Breast epithelium (tissue), 4 donors: ENCODE measurements around the gene KRT4. TPM values are rescaled to one million over a fixed set of nuclear protein-coding genes. Genes with fewer than 3 reads are reported as not detected.

Experiments used
- DNase-seq, 2 donors: peaks; one replicate each; pipeline ENCODE4 v3.0.0-alpha.2; 2019; ENCODE audit warnings: low spot score in 2 of 2
- H3K27ac ChIP-seq, 2 donors: fragments of 200-600 bp; sonication (generic) in 1 of 2; one replicate each; pipeline ENCODE4 v1.5.1; 2016 to 2019; ENCODE audit warnings: mild to moderate bottlenecking in 1 of 2
- H3K27me3 ChIP-seq, 2 donors: fragments of 200-600 bp; sonication (generic) in 1 of 2; one replicate each; pipeline versions ENCODE4 v1.5.1 to v1.6.0; 2017 to 2019; ENCODE audit warnings: control low read depth in 1 of 2, mild to moderate bottlenecking in 1 of 2
- H3K36me3 ChIP-seq: fragments of 200-600 bp; one replicate; pipeline ENCODE4 v1.5.1; 2019
- H3K4me1 ChIP-seq, 2 donors: fragments of 200-600 bp; sonication (generic); one replicate each; pipeline ENCODE4 v1.5.1; 2016 to 2019; ENCODE audit warnings: control low read depth in 1 of 2
- H3K4me3 ChIP-seq, 3 donors: fragments of 200-600 bp; sonication (generic); 1 replicate in 2 of 3; 2 replicates in 1 of 3; pipeline ENCODE4 v1.5.1; 2016 to 2019; ENCODE audit warnings: mild to moderate bottlenecking in 3 of 3, moderate library complexity in 2 of 3
- H3K9me3 ChIP-seq, 2 donors: fragments of 200-600 bp; sonication (generic) in 1 of 2; one replicate each; pipeline ENCODE4 v1.5.1; 2016 to 2019; ENCODE audit warnings: control low read depth in 1 of 2
- POLR2A ChIP-seq: fragments of 450-650 bp; IDR thresholded peaks from one replicate; pipeline ENCODE4 v1.6.1; 2016; ENCODE audit warnings: antibody characterized with exemption, mild to moderate bottlenecking, moderate library complexity
- POLR2AphosphoS5 ChIP-seq, 3 donors: sonication (generic); formaldehyde crosslinking; IDR thresholded peaks; one replicate each; pipeline ENCODE4 v1.6.1; 2017; ENCODE audit warnings: antibody characterized with exemption in 3 of 3
- intact Hi-C: fragments of 100-400 bp; cut with DNase I; formaldehyde crosslinking; loops from one replicate; pipeline ENCODE4 v1.15.1; 2023; ENCODE audit warnings: low total_unique reads
- total RNA-seq, 3 donors: library from RNA; depleted of rRNA; stranded (reverse); fragments of >200 nt; gene quantifications; one replicate each; pipeline ENCODE4 v1.1.0, GENCODE V29; 2016
- TF ChIP-seq, protein P1 (sequence below), 3 donors: fragments of 450-650 bp; IDR thresholded peaks; one replicate each; pipeline ENCODE4 v1.5.1; 2016 to 2017; ENCODE audit warnings: antibody characterized with exemption in 3 of 3, mild to moderate bottlenecking in 3 of 3, moderate library complexity in 3 of 3

KRT4 gene
- under 1 TPM in 1 of 3 donors, not detected in 2; 0.33 TPM for total RNA-seq

GRCh38 chr12:52813885-52814709 lies at the start of gene KRT4:
Gene KRT4 (minus strand): TSS chr12:52814116. CDS start chr12:52814058, 58 bp downstream.
- TF ChIP-seq, protein P1, sequence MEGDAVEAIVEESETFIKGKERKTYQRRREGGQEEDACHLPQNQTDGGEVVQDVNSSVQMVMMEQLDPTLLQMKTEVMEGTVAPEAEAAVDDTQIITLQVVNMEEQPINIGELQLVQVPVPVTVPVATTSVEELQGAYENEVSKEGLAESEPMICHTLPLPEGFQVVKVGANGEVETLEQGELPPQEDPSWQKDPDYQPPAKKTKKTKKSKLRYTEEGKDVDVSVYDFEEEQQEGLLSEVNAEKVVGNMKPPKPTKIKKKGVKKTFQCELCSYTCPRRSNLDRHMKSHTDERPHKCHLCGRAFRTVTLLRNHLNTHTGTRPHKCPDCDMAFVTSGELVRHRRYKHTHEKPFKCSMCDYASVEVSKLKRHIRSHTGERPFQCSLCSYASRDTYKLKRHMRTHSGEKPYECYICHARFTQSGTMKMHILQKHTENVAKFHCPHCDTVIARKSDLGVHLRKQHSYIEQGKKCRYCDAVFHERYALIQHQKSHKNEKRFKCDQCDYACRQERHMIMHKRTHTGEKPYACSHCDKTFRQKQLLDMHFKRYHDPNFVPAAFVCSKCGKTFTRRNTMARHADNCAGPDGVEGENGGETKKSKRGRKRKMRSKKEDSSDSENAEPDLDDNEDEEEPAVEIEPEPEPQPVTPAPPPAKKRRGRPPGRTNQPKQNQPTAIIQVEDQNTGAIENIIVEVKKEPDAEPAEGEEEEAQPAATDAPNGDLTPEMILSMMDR (IDR thresholded peaks at IDR 0.05), result no peak
- TF ChIP-seq POLR2A, result no peak
- no peak for TF ChIP-seq POLR2AphosphoS5 (IDR thresholded peaks at IDR 0.05)
- no peak within 1 kb of the TSS for H3K4me3 ChIP-seq
- no peaks in the 10 kb centered on the region for H3K36me3 ChIP-seq
- H3K27ac ChIP-seq, result no peak within 1 kb of the TSS
- no peaks in the 10 kb centered on the region for H3K9me3 ChIP-seq
- peaks cover 0 to 4% of the 10 kb centered on the region in 2 donors for H3K27me3 ChIP-seq
- no peaks in the 10 kb centered on the region for H3K4me1 ChIP-seq
- DNase-seq, result no peak
- intact Hi-C loops, result no loop called here

DNA sequence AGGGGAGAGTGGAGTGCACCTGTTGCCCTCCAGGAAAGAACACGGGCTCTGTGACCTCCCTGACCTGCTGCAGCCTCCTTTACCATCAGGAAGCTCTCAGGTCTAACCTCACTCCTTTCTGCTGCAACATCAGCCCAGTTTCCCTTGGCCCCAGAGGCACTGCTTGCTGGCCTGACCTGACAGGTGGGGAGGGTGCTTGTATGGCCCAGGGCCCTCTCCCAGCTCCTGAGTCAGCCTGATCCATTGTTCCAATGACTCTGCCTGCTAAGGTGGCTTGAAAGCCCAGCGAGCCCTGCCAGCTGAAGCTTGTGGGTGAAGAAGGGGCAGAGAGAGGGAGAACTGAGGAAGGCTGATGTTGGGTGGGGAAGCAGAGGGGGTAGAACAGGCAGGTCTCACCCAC lies 48.1 kb upstream of the KRT4 start:
- Histone ChIP-seq H3K36me3 (no peaks in the 10 kb centered on the region), H3K9me3 (no peaks in the 10 kb centered on the region), H3K4me1 (no peaks in the 10 kb centered on the region), H3K4me3 (no peak overlapping the region), H3K27me3 (no peaks in the 10 kb centered on the region), H3K27ac (no peak overlapping the region)
- TF ChIP-seq, protein P1 (IDR thresholded peaks at IDR 0.05), result no peak
- no peak for TF ChIP-seq POLR2A
- intact Hi-C loops, result no loop called here
- DNase-seq, result no peak

DNA sequence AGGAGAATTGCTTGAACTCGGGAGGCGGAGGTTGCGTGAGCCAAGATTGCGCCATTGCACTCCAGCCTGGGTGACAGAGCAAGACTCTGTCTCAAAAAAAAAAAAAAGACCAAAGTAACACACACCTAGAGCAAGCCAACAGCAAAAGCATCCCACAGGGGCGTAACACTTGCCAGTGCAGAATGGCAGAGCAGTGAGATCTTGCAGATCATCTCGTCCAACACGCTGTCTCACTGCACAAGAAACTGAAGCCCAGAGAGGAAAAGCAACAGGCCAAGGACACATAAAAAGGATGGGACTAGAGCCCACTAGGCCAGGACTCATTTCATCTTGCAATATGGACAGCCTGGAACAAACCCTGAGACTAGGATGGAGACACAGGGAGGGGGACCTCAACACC lies 47.6 kb upstream of the KRT4 start:
- no peak overlapping the region for H3K4me3 ChIP-seq
- H3K27ac ChIP-seq, result no peak overlapping the region
- no peak for TF ChIP-seq POLR2A
- TF ChIP-seq, protein P1 (IDR thresholded peaks at IDR 0.05), result no peak
- no peak for TF ChIP-seq POLR2AphosphoS5 (IDR thresholded peaks at IDR 0.05)
- no peak for DNase-seq
- no peaks in the 10 kb centered on the region for H3K27me3 ChIP-seq
- no peaks in the 10 kb centered on the region for H3K36me3 ChIP-seq
- H3K9me3 ChIP-seq, result no peaks in the 10 kb centered on the region
- H3K4me1 ChIP-seq, result no peaks in the 10 kb centered on the region
- intact Hi-C loops, result no loop called here

- TF ChIP-seq POLR2A (no peak), POLR2AphosphoS5 (IDR thresholded peaks at IDR 0.05) (peak in 2 of 3 donors; percentile 31 to 39)
- peak overlapping the region; percentile 72 to 86 for H3K27ac ChIP-seq
- intact Hi-C loops, result no loop called here
- no peaks in the 10 kb centered on the region for H3K36me3 ChIP-seq
- H3K9me3 ChIP-seq, result no peaks in the 10 kb centered on the region
- DNase-seq, result peak; percentile 67 to 80
- no peaks in the 10 kb centered on the region for H3K4me1 ChIP-seq
- H3K27me3 ChIP-seq, result no peaks in the 10 kb centered on the region
- no peak overlapping the region for H3K4me3 ChIP-seq
Observed at GRCh38 chr12:52860102-52860823, 46.3 kb upstream of the KRT4 start.

GRCh38 chr12:52857500-52857899 lies 43.6 kb upstream of the KRT4 start:
- no peak for DNase-seq
- intact Hi-C loops, result no loop called here
- no peak overlapping the region for H3K4me3 ChIP-seq

More at GRCh38 chr12:52857500-52857899, 43.6 kb upstream of the KRT4 start:
- Histone ChIP-seq H3K36me3 (no peaks in the 10 kb centered on the region), H3K27me3 (no peaks in the 10 kb centered on the region), H3K4me1 (no peaks in the 10 kb centered on the region), H3K9me3 (no peaks in the 10 kb centered on the region), H3K27ac (no peak overlapping the region)
- TF ChIP-seq, protein P1 (IDR thresholded peaks at IDR 0.05), result no peak
- TF ChIP-seq POLR2A (no peak), POLR2AphosphoS5 (IDR thresholded peaks at IDR 0.05) (no peak)
